ENCODE results near the gene FOXN3. TPM values are rescaled to one million over a fixed set of nuclear protein-coding genes. Genes with fewer than 3 reads are reported as not detected.

FOXN3 gene
- total RNA-seq, 4 donors from 2014 or later: 99.6 to 172 (median 103) TPM

DNA sequence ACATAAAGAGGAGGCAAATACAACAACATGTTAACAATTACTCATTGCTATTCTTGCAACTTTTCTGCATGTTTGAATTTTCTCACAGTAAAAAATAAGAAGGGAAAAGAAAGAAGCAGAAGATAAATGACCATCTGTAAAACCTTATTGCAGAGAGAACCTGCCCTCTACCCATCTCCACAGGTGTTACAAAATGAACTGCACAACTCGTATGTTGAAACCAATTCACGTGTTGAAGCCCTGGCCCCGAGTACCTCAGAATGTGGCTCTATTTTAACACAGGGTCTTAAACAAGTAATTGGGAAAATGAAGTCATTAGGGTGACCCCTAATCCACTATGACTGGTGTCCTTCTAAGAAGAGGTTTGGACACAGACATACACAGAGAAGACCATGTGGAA lies 39.5 kb downstream of the FOXN3 start:
- intact Hi-C loops (cut with DNase I; ENCODE audit: low total_unique reads): no loop called here

DNA sequence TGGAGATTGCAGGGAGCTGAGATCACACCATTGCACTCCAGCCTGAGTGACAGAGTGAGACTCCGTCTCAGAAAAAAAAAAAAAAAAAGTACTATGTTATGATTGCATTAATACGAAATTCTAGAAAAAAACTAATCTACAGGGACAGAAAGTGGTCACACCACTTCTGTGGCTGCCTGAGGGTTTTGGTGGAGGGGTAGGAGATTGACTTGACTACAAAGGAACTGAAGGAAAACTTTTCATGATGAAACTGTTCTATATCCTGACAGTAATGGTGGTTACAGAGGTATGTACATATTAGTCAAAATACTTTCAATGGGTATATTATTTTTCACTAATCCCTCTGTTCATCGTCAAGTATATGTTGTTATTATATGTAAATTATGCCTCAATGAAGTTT lies 42.1 kb downstream of the FOXN3 start:
- peaks cover 39 to 41% of the 10 kb centered on the region in 2 donors for H3K4me1 ChIP-seq
- no peaks in the 10 kb centered on the region for H3K36me3 ChIP-seq
- in situ Hi-C loops (cut with MboI; ENCODE audit: low sequenced_read_pairs in 4 of 4) (no loop called here), intact Hi-C loops (cut with DNase I; ENCODE audit: low total_unique reads) (no loop called here)
- H3K27me3 ChIP-seq: no peaks in the 10 kb centered on the region
- H3K4me3 ChIP-seq: no peak overlapping the region
- no peak for ATAC-seq
- H3K9me3 ChIP-seq: no peaks in the 10 kb centered on the region
- DNase-seq: no peak
- TF ChIP-seq POLR2A (IDR thresholded peaks at IDR 0.05): no peak
- H3K27ac ChIP-seq: no peak overlapping the region

More for the DNA sequence above, 39.5 kb downstream of the FOXN3 start:
- no peaks in the 10 kb centered on the region for H3K36me3 ChIP-seq
- peak overlapping the region in 1 of 4 donors; percentile 19 for H3K27ac ChIP-seq
- H3K9me3 ChIP-seq: no peaks in the 10 kb centered on the region
- no peak overlapping the region for H3K4me3 ChIP-seq
- in situ Hi-C loops (cut with MboI; ENCODE audit: low sequenced_read_pairs in 4 of 4): no loop called here
- ATAC-seq (no peak), DNase-seq (no peak)
- no peaks in the 10 kb centered on the region for H3K27me3 ChIP-seq
- no peak for TF ChIP-seq POLR2A (IDR thresholded peaks at IDR 0.05)
- TF ChIP-seq, protein P1, sequence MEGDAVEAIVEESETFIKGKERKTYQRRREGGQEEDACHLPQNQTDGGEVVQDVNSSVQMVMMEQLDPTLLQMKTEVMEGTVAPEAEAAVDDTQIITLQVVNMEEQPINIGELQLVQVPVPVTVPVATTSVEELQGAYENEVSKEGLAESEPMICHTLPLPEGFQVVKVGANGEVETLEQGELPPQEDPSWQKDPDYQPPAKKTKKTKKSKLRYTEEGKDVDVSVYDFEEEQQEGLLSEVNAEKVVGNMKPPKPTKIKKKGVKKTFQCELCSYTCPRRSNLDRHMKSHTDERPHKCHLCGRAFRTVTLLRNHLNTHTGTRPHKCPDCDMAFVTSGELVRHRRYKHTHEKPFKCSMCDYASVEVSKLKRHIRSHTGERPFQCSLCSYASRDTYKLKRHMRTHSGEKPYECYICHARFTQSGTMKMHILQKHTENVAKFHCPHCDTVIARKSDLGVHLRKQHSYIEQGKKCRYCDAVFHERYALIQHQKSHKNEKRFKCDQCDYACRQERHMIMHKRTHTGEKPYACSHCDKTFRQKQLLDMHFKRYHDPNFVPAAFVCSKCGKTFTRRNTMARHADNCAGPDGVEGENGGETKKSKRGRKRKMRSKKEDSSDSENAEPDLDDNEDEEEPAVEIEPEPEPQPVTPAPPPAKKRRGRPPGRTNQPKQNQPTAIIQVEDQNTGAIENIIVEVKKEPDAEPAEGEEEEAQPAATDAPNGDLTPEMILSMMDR (IDR thresholded peaks at IDR 0.05 in 4 of 5, conservative IDR thresholded peaks at IDR 0.05 in 1 of 5): no peak
- H3K4me1 ChIP-seq: peaks cover 13 to 21% of the 10 kb centered on the region in 2 donors

DNA sequence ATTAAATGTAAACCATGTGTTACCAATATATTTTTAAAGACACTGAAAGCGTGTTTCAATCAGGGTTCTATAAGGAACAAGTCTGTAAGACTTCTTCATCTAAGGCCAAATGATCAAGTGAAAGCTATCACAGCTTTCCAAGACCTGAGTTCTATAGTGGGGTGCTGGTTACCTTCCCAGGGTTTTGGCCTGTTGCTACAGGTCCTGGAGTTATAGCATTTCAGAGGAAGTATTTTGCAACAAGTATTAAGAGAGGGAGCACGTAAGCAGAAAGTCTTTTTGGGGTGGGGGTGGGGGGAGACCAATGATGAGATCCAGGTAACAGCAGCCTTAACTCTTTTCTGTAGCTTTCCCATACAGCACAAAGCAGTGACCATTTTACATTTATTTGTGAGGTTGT lies 43.8 kb downstream of the FOXN3 start:
- no peaks in the 10 kb centered on the region for H3K27me3 ChIP-seq
- no peak overlapping the region for H3K4me3 ChIP-seq
- DNase-seq (no peak), ATAC-seq (no peak)
- H3K27ac ChIP-seq: no peak overlapping the region
- in situ Hi-C loops (cut with MboI; ENCODE audit: low sequenced_read_pairs in 4 of 4) (no loop called here), intact Hi-C loops (cut with DNase I; ENCODE audit: low total_unique reads) (no loop called here)
- no peaks in the 10 kb centered on the region for H3K36me3 ChIP-seq
- peaks cover 48 to 49% of the 10 kb centered on the region in 2 donors for H3K4me1 ChIP-seq
- no peak for TF ChIP-seq POLR2A (IDR thresholded peaks at IDR 0.05)
- TF ChIP-seq, protein P1 (IDR thresholded peaks at IDR 0.05 in 4 of 5, conservative IDR thresholded peaks at IDR 0.05 in 1 of 5): no peak
- no peaks in the 10 kb centered on the region for H3K9me3 ChIP-seq

DNA sequence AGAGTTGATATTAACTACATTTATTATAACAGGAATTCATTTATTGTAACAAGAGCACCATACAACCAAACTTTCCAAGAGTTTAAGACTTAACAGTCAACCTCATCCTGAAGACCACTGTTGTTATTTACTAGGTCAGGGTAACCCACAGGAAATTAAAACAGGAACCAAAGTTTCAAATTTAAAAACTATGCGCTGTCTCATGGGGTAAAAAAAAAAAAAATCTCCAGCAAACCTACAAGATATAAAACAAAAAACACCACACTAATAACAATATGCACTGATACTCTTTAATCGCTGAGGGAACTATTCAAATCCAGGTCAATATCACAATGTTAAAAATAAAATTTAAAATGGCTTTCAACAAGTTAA lies 44.5 kb downstream of the FOXN3 start:
- no peak for TF ChIP-seq POLR2A (IDR thresholded peaks at IDR 0.05)
- TF ChIP-seq, protein P1 (IDR thresholded peaks at IDR 0.05 in 4 of 5, conservative IDR thresholded peaks at IDR 0.05 in 1 of 5): no peak
- H3K27ac ChIP-seq: no peak overlapping the region
- H3K4me1 ChIP-seq: peaks cover 54 to 55% of the 10 kb centered on the region in 2 donors
- intact Hi-C loops (cut with DNase I; ENCODE audit: low total_unique reads) (no loop called here), in situ Hi-C loops (cut with MboI; ENCODE audit: low sequenced_read_pairs in 4 of 4) (no loop called here)
- ATAC-seq (no peak), DNase-seq (no peak)
- no peaks in the 10 kb centered on the region for H3K36me3 ChIP-seq
- H3K4me3 ChIP-seq: no peak overlapping the region
- H3K9me3 ChIP-seq: no peaks in the 10 kb centered on the region
- no peaks in the 10 kb centered on the region for H3K27me3 ChIP-seq

DNA sequence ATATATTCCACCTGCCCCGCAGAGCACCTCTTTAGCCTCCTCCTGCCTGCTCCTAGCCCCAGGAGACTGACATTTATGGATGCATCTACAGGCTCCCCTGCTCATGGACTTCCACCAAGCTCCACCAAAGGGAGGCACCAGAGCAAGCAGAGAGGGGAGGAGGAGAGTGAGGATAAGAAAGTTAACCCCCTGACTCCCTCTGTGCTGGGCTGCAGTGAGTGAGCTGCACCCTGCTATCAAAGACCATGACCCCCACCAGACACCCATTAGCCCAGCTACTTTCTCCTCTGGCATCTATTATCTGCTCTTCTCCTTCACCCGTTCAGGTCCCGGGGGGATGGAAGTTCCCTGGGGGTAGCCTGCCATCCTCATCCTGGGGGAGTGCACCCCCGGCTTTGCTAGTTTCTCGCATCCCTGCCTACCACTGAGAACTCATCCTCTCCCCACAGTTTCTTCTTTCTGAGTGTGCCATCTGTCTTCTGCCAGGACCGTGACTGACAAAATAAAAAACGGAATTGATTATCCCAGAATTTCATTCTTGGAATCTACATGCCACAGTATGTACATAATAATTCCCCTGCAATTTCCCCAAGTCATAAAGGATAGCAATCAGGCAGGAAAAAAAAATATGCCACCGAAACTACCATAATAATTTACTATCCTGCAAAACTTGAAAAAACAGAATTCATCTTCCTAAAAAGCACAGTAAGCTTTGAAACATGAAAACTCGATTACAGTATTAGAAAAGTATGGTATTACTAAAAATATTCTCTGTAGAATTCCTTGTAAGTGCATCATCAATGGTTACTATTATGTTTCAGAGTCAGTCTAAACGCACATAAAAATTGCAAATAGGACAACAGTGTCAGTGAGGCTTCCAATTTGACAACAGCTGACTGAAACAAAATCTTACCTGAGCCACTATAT lies 45.2 kb downstream of the FOXN3 start:
- in situ Hi-C loops (cut with MboI; ENCODE audit: low sequenced_read_pairs in 4 of 4) (no loop called here), intact Hi-C loops (cut with DNase I; ENCODE audit: low total_unique reads) (no loop called here)
- Histone ChIP-seq H3K4me3 (no peak overlapping the region), H3K9me3 (no peaks in the 10 kb centered on the region), H3K27me3 (no peaks in the 10 kb centered on the region), H3K4me1 (peaks cover 60 to 61% of the 10 kb centered on the region in 2 donors), H3K27ac (peak overlapping the region in 1 of 4 donors; percentile 82), H3K36me3 (no peaks in the 10 kb centered on the region)
- DNase-seq (no peak), ATAC-seq (no peak)
- TF ChIP-seq, protein P1 (IDR thresholded peaks at IDR 0.05 in 4 of 5, conservative IDR thresholded peaks at IDR 0.05 in 1 of 5): no peak
- TF ChIP-seq POLR2A (IDR thresholded peaks at IDR 0.05): no peak

Measured in gastrocnemius medialis (tissue), 4 donors.